ENCODE results near the gene ZNF316.

DNA sequence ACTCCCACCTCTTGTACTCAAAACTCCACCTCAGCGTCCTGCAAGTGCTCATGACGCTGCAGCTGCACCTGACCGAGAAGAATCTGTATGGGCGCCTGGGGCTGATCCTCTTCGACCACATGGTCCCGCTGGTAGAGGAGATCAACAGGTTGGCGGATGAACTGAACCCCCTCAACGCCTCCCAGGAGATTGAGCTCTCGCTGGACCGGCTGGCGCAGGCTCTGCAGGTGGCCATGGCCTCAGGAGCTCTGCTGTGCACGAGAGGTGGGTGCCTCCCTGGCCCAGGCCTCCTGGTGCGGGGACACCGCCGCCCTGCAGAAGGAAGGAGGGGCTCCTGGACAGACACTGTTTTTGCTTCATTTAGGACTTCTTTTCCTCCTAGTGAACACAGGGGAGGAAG is 37.0 kb upstream of the ZNF316 start:
- TF ChIP-seq, protein P1, sequence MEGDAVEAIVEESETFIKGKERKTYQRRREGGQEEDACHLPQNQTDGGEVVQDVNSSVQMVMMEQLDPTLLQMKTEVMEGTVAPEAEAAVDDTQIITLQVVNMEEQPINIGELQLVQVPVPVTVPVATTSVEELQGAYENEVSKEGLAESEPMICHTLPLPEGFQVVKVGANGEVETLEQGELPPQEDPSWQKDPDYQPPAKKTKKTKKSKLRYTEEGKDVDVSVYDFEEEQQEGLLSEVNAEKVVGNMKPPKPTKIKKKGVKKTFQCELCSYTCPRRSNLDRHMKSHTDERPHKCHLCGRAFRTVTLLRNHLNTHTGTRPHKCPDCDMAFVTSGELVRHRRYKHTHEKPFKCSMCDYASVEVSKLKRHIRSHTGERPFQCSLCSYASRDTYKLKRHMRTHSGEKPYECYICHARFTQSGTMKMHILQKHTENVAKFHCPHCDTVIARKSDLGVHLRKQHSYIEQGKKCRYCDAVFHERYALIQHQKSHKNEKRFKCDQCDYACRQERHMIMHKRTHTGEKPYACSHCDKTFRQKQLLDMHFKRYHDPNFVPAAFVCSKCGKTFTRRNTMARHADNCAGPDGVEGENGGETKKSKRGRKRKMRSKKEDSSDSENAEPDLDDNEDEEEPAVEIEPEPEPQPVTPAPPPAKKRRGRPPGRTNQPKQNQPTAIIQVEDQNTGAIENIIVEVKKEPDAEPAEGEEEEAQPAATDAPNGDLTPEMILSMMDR (IDR thresholded peaks at IDR 0.05): no peak
- TF ChIP-seq POLR2A (IDR thresholded peaks at IDR 0.05): no peak
